Stimulated activated CD8-positive, alpha-beta memory T cell treated with anti-CD3 and anti-CD28 coated beads, Interleukin-12 subunit alpha, Interleukin-12 subunit beta, amount 100 ng/mL, for 1 hour (primary cell): ENCODE results near the gene KAT7.
A peak's percentile ranks its signal among the peaks of the same experiment; 100 is the strongest.

Source experiments
- DNase-seq: peaks from one replicate; pipeline ENCODE4 v3.0.0-alpha.2; 2020; ENCODE audit warnings: low read depth

KAT7 gene

DNA sequence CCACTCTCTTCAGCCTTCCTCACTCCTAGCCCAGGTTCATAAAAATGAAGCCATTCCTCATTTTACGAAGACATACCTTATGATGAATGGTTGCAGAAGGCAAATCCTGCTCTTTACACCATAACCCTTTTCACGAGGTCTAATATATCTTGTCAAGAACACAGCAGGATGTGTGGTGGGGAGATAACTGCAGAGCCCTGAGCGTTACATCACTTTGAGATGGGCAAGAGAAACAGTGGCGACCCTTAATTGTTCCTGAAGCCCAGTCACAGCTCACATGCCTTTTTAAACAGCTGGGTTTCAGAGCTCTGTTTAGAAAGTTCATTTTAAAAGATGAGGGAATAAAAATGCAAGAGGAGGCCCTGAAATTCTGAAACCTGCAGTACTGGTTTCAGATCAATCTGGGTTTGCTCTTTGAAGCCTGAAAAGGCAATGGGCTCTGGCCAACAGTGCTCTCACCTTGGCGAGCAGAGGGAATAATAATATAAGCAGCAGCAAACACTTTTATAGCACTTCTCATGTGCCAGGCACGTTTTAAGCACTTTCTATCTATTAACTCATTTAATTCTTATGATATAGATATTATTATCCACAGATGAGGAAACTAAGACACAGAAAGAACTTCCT lies 27.4 kb upstream of the KAT7 start:
- no peak for DNase-seq

DNA sequence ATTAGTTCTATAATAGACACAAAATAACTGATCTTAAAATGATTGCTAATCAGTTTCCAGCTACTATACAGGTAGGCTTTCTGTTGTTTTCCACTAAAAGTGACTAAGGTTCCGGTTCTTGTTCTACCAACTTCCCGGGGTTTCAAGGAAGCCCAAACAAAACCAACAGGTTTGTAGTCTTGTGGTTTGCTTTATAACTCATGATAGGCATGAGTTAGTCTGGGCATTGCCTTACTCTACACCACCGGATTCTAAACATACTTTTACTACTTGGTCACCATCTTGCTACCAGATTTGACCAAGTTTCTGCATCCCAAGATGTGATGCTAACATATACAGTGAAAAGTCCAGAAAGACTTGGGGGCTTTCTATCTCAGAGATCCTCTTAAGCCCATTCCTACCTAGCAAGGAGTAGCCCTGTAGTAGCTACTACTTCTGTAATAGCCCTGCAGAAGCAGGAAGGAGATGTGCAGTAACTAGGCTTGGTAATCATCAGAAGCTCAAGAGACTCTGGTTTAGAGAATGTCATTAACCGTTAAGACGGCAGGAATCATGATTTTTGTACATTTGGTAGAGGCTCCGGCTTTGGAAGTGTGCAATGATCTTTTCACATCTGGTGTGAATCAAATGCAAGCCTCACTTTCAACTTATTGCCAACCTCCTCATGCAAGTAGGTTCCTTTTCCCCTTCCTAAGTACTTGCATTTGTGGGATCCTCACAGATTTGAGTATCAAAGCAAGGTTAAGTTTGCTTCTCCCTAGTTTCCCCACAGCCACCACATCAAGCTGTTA lies 26.1 kb upstream of the KAT7 start:
- DNase-seq = no peak

DNA sequence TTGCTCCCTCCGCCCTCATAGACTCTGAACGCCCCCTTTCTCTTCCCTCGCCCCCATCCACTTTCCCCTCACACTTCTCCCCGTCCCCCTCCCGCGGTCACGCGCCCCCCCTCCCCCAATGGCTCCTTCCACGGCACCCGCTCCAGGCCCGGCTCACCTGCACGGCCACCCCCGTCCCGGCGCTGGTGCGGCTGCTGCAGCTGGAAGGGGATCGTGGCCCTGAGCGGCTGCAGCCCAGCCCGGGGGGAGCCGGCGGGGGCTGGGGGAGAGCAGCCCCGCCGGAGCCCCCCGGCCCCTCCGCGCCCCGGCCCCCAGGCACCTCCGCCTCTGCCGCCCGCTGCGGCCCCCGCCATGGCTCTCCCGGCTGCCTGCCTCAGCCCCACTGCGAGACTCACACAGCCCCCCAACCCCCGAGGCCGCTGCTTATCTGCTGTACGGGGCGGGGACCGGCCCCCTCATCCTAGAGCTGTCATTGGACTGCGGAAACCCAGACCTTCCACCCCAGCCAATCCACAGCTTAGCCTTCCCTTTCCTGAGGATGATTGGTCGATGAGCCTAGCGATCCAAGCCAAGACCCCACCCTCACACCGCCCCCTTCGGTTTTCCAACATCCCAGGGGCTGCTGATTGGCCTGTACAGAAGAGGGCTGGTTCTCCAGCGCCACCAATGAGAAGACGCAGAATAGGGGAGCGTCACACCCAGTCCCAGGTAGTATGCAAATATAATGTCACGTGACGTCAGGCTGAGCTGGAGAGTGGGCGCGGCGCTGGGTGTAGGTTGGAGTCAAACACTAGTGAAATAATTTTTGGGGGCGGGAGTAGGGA lies 24.5 kb upstream of the KAT7 start, which contains the start of gene FAM117A:
FAM117A (minus strand) TSS at position 397 of the 824 bp plus-strand sequence; CDS start at position 353, 44 bp downstream.
- peak; percentile 91 for DNase-seq

DNA sequence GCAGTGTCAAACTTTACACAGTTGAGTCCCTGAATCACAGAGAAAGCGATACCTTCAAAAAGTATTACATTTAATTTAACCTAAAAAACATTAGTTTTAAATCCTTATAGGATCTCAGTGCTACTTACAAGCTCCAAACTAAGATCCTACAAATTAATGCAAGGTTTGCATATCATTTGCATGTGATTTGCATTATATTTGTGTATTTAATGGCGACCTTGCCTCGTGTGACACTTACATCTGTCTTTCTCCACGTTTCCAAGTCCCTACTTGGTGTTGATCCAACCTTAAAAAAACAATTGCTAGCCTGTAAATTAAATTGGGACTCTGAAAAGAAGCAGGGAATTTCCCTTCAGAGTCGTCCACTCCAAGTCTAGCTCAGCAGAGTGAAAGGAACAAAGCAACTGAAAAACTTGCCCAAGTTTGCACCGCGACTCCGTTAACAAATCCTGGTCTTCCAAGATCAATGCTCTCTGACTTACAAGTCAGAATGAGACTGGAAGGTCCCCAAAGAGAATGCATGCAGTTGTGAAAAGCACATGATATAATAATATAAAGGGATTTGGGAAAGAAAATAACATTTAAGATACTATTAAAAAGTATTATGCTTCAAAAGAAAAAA lies 23.8 kb upstream of the KAT7 start:
- no peak for DNase-seq

- no peak for DNase-seq
These were observed 21.5 kb upstream of the KAT7 start for GRCh38 chr17:49766918-49767530.

DNA sequence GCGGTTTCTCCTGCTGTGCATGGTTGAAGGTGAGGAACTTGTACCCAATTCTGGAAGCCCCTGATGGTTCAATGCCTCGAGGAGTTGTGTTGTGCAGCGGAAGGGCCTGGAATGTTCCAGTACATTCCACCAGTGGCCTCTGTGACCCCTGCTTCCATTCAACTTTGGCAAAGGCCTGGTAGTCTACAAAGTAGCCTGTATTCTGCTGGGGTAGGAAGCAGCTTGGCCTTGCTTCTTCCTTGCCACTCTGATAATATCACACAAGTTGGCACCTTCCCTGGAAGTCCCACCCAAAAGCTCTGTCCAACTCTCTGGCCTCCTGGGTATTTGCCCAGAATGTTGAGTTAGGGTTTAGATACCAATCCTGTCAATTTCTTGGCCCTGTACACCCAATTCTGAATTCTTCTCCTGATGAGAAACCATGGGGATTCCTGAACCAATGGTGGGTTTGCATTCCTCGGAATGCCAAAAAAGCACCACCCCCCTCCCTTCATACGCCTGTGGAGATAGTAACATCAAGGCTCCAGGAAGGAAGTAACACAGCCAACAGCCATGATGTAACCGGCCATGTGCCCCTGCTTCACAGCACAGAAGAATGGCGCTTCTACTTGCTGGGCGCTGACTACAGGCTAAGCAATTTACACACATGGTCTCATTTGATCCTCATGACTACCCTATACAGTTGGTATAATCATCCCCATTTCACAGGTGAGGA lies 12.8 kb upstream of the KAT7 start:
- DNase-seq = no peak

- no peak for DNase-seq
These were observed 11.8 kb upstream of the KAT7 start for GRCh38 chr17:49776551-49777300.

GRCh38 chr17:49777563-49777962 lies 10.9 kb upstream of the KAT7 start:
- no peak for DNase-seq

GRCh38 chr17:49779156-49779738 lies 9.2 kb upstream of the KAT7 start:
- DNase-seq = no peak

DNA sequence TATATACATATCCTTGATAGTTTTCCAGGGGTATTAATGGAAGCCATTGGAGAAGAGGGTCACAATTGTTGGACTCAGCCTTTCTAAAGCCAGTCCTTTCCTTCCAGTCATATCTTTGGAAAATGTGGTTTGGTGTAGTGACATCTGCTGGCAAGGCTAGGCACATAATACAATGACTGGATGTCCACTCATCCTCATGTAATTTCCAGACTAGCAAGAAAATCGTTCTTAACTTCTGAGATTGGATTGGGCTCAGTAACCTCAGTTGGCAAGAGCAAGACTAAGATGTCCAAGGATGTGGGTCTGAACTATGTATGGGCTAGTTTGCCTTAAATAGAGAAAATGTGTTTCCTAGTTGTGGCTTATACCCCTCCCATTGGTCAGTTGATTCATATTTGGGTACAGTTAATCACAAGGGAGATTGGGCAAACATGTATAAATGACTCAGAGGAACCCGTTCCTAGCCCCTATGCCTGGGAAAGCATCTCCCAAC lies 8.7 kb upstream of the KAT7 start:
- no peak for DNase-seq

GRCh38 chr17:49783071-49783715 lies 5.3 kb upstream of the KAT7 start:
- no peak for DNase-seq

GRCh38 chr17:49783791-49784190 lies 4.7 kb upstream of the KAT7 start:
- DNase-seq = no peak

DNA sequence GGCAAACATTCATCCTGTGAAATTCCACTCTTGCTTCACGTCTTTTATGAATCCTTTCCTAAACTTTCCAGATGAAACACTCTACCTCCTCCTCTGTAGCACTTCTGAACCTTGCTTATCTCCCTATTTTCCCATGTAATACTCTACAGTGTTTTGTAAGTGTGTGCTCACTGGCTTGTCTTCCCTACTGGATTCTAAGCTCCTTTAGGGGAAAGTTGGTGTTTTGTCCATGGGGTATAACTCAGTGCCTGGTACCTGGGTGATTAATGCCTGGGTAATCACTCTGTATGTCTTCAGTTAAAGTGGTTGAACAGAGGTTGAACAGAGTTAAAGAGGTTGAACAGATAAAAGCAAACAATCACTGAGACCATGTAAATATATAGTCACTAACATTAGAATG lies 3.8 kb upstream of the KAT7 start:
- DNase-seq = no peak

DNA sequence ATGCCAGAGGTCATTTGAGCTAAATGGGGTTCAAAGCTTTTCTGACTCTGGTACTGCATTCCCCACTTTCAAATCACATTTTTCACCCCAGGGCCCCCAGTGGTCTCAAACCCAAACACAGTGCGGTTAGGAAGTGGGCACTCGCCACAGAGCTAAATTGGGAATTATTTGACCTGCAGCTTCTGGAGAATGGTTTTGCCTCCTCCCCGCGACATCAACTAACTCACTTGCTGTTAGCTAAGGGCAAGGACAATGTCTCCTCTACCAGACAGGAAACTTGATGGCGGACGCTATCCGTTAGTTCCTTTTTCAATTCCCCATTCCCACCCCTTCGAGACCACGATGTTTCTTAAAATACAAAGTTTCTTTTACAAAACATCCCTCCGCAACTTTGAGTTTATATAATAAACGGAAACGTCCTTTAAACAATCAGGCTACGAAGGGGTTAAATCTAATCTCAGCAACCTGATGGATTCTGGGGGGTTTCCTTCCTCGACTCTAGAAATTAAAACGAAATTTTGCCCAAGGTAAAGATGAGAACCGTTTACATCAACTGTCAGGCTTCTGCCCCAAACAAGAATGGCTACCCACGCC lies 500 bp upstream of the KAT7 start:
- DNase-seq = no peak

DNA sequence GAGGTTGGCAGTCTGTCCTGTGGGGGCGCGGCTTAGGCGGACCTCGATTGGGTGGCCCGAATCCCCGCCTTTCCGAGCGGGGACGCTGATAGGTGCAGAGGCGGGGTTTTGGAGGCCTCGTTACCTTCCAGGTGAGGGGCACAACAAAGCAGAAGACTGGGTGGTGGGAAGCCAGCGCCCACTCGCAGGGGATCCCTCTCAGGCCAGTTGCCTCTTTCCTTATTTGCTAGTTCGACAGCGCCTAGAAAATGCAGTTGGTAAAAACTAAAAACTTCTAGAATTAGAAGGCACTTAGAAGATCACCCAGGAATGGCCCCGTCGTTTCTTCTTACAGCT lies 730 bp downstream of the KAT7 start:
- DNase-seq = no peak

- DNase-seq = no peak
These were observed 4.8 kb downstream of the KAT7 start for GRCh38 chr17:49793309-49793708.

GRCh38 chr17:49795372-49795771 lies 6.9 kb downstream of the KAT7 start:
- DNase-seq = no peak

DNA sequence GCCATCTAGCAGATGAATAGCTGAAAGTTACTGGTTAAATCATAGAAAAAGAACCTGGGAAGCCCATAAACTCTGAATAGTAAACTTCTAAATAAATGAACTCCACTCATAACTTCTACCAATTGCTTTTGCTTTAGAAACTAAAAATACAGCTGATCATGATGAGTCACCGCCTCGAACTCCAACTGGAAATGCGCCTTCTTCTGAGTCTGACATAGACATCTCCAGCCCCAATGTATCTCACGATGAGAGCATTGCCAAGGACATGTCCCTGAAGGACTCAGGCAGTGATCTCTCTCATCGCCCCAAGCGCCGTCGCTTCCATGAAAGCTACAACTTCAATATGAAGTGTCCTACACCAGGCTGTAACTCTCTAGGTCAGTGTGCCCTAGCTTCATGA lies 9.7 kb downstream of the KAT7 start:
- no peak for DNase-seq

- DNase-seq = no peak
These were observed 10.3 kb downstream of the KAT7 start for GRCh38 chr17:49798738-49799137.
